MM.1S (cell line): ENCODE measurements around the gene CILP.

ENCODE experiments used
- CTCF ChIP-seq: fragments of 300-600 bp; sonication (generic); IDR thresholded peaks from 2 replicates; pipeline ENCODE4 v1.5.1; 2016; ENCODE audit warnings: antibody characterized with exemption, low read length, mixed read lengths
- EZH2phosphoT487 ChIP-seq: fragments of 300-600 bp; sonication (generic); IDR thresholded peaks from 2 replicates; pipeline ENCODE4 v1.6.1; 2018; ENCODE audit warnings: antibody characterized with exemption, low read length

DNA sequence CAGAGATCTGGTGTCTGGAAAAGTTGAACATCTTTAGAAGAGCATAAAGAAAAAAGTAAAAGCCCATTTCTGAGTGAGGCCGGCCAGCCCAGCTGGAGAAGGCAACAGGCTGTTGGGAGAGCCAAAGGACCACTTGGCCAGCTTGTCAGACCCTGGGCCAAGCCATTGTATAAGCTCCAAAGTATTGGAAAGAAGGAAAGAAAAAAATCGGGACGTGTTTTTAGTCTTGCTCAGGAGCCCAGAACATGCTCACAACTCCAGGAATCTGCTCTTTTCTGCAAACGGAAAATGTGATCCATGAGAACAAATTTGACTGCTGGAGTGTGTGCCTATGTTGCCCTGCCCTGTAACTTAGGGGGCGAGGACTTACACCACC is 15.7 kb downstream of the CILP start:
- TF ChIP-seq CTCF: no peak
- TF ChIP-seq EZH2phosphoT487: no peak
